WTC11 (cell line): ENCODE data around the gene MAMLD1. TPM values are rescaled to one million over a fixed set of nuclear protein-coding genes. Genes with fewer than 3 reads are reported as not detected.

Experiments used
- ATAC-seq: fragments of 200-7000 bp; cut with Tn5 transposase; 2 replicates; pipeline ENCODE4 v1.10.0; 2021; ENCODE audit warnings: mild to moderate bottlenecking, moderate library complexity
- CTCF ChIA-PET: fragments of 300-600 bp; sonication (Branson Sonifier 250); formaldehyde crosslinking; loops from one replicate; lab custom pipeline; 2021; ENCODE audit warnings: antibody characterized with exemption; lab: Charles Lee
- POLR2A ChIA-PET: fragments of 350-600 bp; sonication (Branson Sonifier 250); formaldehyde crosslinking; loops from one replicate; lab custom pipeline; 2021; ENCODE audit warnings: antibody characterized with exemption; lab: Charles Lee
- DNase-seq: peaks from one replicate; pipeline ENCODE4 v3.0.0; 2021; ENCODE audit warnings: low spot score
- H3K27ac Mint-ChIP-seq: 2 replicates; pipeline ENCODE4 v1.8.0; 2021; ENCODE audit warnings: mixed read lengths
- H3K27me3 Mint-ChIP-seq: 2 replicates; pipeline ENCODE4 v1.8.0; 2021; ENCODE audit warnings: low read depth, mild to moderate bottlenecking, moderate library complexity, mixed read lengths
- H3K36me3 Mint-ChIP-seq: 2 replicates; pipeline ENCODE4 v1.8.0; 2021; ENCODE audit warnings: mixed read lengths
- H3K4me1 Mint-ChIP-seq: 2 replicates; pipeline ENCODE4 v1.8.0; 2022; ENCODE audit warnings: mixed read lengths
- H3K4me3 Mint-ChIP-seq: 2 replicates; pipeline ENCODE4 v1.8.0; 2021; ENCODE audit warnings: mild to moderate bottlenecking, moderate library complexity, mixed read lengths
- H3K9me3 Mint-ChIP-seq: 2 replicates; pipeline ENCODE4 v1.8.0; 2021; ENCODE audit warnings: mixed read lengths
- FOXJ3 ChIP-seq: sonication (generic); formaldehyde crosslinking; IDR thresholded peaks from 2 replicates; pipeline ENCODE4 v1.9.0; 2021; ENCODE audit warnings: missing genetic modification reagents, mild to moderate bottlenecking, borderline replicate concordance
- HMGA2 ChIP-seq: fragments of 250-450 bp; sonication (Bioruptor Pico); IDR thresholded peaks from 2 replicates; pipeline ENCODE4 v1.4.0; 2021; ENCODE audit warnings: mild to moderate bottlenecking, moderate library complexity
- IRF2 ChIP-seq: sonication (generic); formaldehyde crosslinking; IDR thresholded peaks from 2 replicates; pipeline ENCODE4 v1.8.0; 2022; ENCODE audit warnings: low read depth, missing genetic modification reagents, borderline replicate concordance
- NFE2L1 ChIP-seq: sonication (generic); formaldehyde crosslinking; IDR thresholded peaks from 2 replicates; pipeline ENCODE4 v1.8.1; 2023; ENCODE audit warnings: missing genetic modification reagents
- NR2C2 ChIP-seq: sonication (generic); formaldehyde crosslinking; IDR thresholded peaks from 2 replicates; pipeline ENCODE4 v1.8.0; 2022; ENCODE audit warnings: mild to moderate bottlenecking, missing genetic modification reagents
- SMAD3 ChIP-seq: sonication (generic); formaldehyde crosslinking; IDR thresholded peaks from 2 replicates; pipeline ENCODE4 v1.8.0; 2022; ENCODE audit warnings: missing genetic modification reagents, mild to moderate bottlenecking, borderline replicate concordance
- ZNF121 ChIP-seq: sonication (generic); formaldehyde crosslinking; IDR thresholded peaks from 2 replicates; pipeline ENCODE4 v1.8.0; 2023; ENCODE audit warnings: missing genetic modification reagents
- ZNF219 ChIP-seq: sonication (generic); formaldehyde crosslinking; IDR thresholded peaks from 2 replicates; pipeline ENCODE4 v1.8.0; 2023; ENCODE audit warnings: missing genetic modification reagents, mild to moderate bottlenecking, borderline replicate concordance
- ZNF317 ChIP-seq: sonication (generic); formaldehyde crosslinking; IDR thresholded peaks from 2 replicates; pipeline ENCODE4 v1.8.1; 2023; ENCODE audit warnings: low read depth, mild to moderate bottlenecking, moderate library complexity, missing genetic modification reagents, borderline replicate concordance
- total RNA-seq: library from RNA; stranded (reverse); gene quantifications from 3 replicates; pipeline ENCODE4 v1.2.3, GENCODE V29; 2021
- TF ChIP-seq, protein P1 (sequence below): sonication (generic); formaldehyde crosslinking; conservative IDR thresholded peaks from 2 replicates; pipeline ENCODE4 v1.8.1; 2022; ENCODE audit warnings: mild to moderate bottlenecking, missing genetic modification reagents
- TF ChIP-seq, protein P2 (sequence below): sonication (generic); formaldehyde crosslinking; IDR thresholded peaks from 2 replicates; pipeline ENCODE4 v1.8.0; 2022; ENCODE audit warnings: mild to moderate bottlenecking, missing genetic modification reagents
- TF ChIP-seq, protein P3 (sequence below): fragments of 250-450 bp; sonication (Bioruptor Pico); IDR thresholded peaks from 2 replicates; pipeline ENCODE4 v1.9.0; 2021; ENCODE audit warnings: mild to moderate bottlenecking
- TF ChIP-seq, protein P4 (sequence below): fragments of 250-450 bp; sonication (Bioruptor Pico); conservative IDR thresholded peaks from 2 replicates; pipeline ENCODE4 v1.9.0; 2021; ENCODE audit warnings: mild to moderate bottlenecking
- TF ChIP-seq, protein P5 (sequence below): fragments of 250-450 bp; sonication (Bioruptor Pico); IDR thresholded peaks from 2 replicates; pipeline ENCODE4 v1.8.0; 2021; ENCODE audit warnings: mild to moderate bottlenecking
- TF ChIP-seq, protein P6 (sequence below): sonication (generic); formaldehyde crosslinking; IDR thresholded peaks from 2 replicates; pipeline ENCODE4 v1.8.1; 2022; ENCODE audit warnings: mild to moderate bottlenecking, moderate library complexity, missing genetic modification reagents

The MAMLD1 gene
- total RNA-seq, 1 experiment from 2014 or later, result 0.35 TPM

DNA sequence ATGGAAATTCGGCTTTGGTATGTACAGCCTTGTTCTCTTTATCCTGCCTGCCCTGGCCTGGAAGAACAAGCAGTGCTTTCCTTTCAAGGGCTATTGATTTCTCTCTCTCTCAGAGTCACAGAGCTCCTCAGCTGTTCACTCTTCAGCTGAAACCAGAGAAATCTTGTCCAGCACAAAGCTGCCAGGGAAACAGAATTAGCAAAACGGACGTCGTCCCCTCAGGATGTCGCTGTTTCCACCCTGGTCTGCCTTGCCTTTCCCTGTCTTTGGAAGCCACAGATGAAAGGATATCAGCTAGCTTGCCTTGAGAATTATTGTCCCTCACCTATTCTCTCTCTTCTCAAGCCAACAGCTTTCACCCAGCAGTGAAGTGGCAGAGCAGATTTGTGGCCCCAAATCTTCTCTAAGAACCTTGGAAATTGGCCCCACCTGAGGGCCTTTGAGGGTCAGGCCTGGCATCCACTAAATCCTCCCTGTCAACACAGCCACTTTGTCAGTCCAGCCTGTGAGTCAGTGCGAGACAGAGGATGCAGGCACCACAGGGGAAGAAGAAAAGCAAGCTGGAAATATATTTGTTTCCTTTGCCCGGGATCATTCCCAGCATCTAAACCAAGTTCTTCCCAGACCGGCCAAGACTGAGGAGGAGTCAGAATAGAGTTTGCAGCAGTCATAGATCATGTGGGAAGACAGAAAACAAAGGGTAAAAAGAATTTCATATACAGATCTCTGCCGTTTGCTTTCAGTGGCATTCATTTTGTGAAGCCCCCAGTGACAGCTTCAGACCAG, 141.5 kb downstream of the MAMLD1 start:
- H3K36me3 Mint-ChIP-seq, result no peaks in the 10 kb centered on the region
- H3K9me3 Mint-ChIP-seq, result no peaks in the 10 kb centered on the region
- ATAC-seq (no peak), DNase-seq (no peak)
- CTCF ChIA-PET, result interaction anchor here (1.0 to 2.6 kb wide), 4 partner anchors 10 to 55 kb away, joined by 4 to 7 read pairs (median 5); no protein-coding TSS in a partner anchor
- no peaks in the 10 kb centered on the region for H3K27me3 Mint-ChIP-seq
- peak overlapping the region; percentile 70 for H3K27ac Mint-ChIP-seq
- TF ChIP-seq ZNF317 (CRISPR knock-in tag) (no peak), FOXJ3 (CRISPR knock-in tag) (no peak)
- no peak overlapping the region for H3K4me3 Mint-ChIP-seq
- POLR2A ChIA-PET, result no interaction called here
- peaks cover 50% of the 10 kb centered on the region for H3K4me1 Mint-ChIP-seq

DNA sequence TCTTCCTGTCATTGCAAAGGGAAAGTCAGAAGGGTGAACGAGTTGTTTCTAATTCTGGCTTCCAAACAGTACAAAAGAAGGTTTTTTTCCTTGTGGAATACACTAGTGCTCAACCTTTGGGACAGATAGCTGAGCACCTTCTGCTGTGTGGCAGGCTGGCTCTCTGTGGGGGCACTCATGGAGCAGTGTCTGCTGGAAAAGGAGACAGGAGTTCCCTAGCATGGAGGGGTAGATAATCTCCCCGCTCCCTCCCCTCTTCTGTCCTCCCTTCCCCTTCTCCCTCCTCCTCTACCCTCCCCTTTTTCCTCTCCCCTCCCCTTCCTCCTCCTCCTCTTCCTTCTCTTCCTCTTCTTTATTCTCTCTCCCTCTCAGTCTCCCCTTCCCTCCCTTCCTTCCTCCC, 142.9 kb downstream of the MAMLD1 start:
- TF ChIP-seq IRF2 (CRISPR knock-in tag) (no peak), HMGA2 (CRISPR knock-in tag) (no peak), NFE2L1 (CRISPR knock-in tag) (no peak), ZNF121 (CRISPR knock-in tag) (no peak), SMAD3 (no peak), ZNF219 (no peak), NR2C2 (no peak)
- TF ChIP-seq, protein P1, sequence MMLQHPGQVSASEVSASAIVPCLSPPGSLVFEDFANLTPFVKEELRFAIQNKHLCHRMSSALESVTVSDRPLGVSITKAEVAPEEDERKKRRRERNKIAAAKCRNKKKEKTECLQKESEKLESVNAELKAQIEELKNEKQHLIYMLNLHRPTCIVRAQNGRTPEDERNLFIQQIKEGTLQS, result no peak
- TF ChIP-seq, protein P2, sequence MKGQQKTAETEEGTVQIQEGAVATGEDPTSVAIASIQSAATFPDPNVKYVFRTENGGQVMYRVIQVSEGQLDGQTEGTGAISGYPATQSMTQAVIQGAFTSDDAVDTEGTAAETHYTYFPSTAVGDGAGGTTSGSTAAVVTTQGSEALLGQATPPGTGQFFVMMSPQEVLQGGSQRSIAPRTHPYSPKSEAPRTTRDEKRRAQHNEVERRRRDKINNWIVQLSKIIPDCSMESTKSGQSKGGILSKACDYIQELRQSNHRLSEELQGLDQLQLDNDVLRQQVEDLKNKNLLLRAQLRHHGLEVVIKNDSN (CRISPR knock-in tag), result no peak
- TF ChIP-seq, protein P3, sequence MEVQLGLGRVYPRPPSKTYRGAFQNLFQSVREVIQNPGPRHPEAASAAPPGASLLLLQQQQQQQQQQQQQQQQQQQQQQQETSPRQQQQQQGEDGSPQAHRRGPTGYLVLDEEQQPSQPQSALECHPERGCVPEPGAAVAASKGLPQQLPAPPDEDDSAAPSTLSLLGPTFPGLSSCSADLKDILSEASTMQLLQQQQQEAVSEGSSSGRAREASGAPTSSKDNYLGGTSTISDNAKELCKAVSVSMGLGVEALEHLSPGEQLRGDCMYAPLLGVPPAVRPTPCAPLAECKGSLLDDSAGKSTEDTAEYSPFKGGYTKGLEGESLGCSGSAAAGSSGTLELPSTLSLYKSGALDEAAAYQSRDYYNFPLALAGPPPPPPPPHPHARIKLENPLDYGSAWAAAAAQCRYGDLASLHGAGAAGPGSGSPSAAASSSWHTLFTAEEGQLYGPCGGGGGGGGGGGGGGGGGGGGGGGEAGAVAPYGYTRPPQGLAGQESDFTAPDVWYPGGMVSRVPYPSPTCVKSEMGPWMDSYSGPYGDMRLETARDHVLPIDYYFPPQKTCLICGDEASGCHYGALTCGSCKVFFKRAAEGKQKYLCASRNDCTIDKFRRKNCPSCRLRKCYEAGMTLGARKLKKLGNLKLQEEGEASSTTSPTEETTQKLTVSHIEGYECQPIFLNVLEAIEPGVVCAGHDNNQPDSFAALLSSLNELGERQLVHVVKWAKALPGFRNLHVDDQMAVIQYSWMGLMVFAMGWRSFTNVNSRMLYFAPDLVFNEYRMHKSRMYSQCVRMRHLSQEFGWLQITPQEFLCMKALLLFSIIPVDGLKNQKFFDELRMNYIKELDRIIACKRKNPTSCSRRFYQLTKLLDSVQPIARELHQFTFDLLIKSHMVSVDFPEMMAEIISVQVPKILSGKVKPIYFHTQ (CRISPR knock-in tag), result no peak
- TF ChIP-seq, protein P4, sequence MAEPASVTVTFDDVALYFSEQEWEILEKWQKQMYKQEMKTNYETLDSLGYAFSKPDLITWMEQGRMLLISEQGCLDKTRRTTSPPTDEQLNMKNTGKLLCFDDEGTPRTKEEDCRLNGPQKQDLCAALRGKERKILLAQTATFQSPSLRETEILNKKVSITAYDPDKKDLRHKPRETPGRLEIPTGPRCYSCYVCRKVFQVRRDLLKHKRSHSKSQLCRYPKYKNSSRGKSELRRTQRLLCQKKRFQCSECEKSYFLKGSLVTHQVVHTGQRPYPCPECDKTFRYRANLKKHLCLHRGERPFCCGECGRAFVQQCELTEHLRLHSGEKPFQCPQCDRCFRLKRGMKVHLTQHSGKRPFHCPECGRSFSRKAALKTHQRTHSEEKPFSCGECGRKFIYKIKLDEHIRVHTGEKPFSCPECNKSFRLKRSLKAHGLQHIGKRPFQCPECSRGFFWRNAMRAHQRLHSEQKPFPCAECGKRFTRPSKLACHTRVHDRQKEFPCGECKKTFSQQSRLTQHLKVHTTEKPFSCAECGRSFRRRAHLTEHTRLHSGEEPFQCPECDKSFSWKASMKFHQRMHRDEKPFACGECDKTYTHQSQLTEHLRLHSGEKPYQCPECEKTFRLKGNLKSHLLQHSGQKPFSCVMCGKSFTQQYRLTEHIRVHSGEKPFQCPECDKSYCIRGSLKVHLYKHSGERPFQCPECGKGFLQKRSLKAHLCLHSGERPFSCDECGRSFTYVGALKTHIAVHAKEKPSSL (CRISPR knock-in tag), result no peak
- TF ChIP-seq, protein P5, sequence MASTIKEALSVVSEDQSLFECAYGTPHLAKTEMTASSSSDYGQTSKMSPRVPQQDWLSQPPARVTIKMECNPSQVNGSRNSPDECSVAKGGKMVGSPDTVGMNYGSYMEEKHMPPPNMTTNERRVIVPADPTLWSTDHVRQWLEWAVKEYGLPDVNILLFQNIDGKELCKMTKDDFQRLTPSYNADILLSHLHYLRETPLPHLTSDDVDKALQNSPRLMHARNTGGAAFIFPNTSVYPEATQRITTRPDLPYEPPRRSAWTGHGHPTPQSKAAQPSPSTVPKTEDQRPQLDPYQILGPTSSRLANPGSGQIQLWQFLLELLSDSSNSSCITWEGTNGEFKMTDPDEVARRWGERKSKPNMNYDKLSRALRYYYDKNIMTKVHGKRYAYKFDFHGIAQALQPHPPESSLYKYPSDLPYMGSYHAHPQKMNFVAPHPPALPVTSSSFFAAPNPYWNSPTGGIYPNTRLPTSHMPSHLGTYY, result no peak
- TF ChIP-seq, protein P6, sequence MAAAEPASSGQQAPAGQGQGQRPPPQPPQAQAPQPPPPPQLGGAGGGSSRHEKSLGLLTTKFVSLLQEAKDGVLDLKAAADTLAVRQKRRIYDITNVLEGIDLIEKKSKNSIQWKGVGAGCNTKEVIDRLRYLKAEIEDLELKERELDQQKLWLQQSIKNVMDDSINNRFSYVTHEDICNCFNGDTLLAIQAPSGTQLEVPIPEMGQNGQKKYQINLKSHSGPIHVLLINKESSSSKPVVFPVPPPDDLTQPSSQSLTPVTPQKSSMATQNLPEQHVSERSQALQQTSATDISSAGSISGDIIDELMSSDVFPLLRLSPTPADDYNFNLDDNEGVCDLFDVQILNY (CRISPR knock-in tag), result no peak
- Mint-ChIP-seq H3K9me3 (no peaks in the 10 kb centered on the region), H3K27me3 (no peaks in the 10 kb centered on the region), H3K4me1 (peaks cover 55% of the 10 kb centered on the region), H3K36me3 (no peaks in the 10 kb centered on the region), H3K27ac (peak overlapping the region; percentile 93), H3K4me3 (peak overlapping the region; percentile 56)
- CTCF ChIA-PET, result no interaction called here
- POLR2A ChIA-PET, result no interaction called here
- DNase-seq, result no peak
- ATAC-seq, result no peak
